ENCODE data around the gene FASTK.

FASTK gene

DNA sequence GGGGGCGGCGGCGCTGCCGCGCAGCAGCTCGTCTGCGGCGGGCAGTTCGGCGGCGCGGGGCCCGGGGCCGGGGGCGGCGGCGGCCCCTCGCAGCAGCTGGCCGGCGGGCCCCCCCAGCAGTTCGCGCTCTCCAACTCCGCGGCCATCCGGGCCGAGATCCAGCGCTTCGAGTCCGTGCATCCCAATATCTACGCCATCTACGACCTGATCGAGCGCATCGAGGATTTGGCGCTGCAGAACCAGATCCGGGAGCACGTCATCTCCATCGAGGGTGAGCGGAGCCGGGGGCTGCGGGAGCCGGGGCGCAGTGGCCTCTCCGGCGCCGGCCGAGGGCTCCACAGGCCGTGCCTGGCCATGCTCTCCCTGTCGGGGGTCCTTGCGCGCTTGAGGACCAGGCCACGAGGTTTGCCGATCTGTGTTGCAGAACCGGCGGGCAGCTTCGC lies 6.2 kb upstream of the FASTK start:
- DNase-seq = peak; percentile 63
- in situ Hi-C loops (cut with HindIII; ENCODE audit: low pct_ligation_motif_present, low pct_unique_long_range_greater_than_20kb, low sequenced_read_pairs) = loop anchor here (5.0 kb wide), 1 partner anchor 60 kb away; no protein-coding TSS in a partner anchor

DNA sequence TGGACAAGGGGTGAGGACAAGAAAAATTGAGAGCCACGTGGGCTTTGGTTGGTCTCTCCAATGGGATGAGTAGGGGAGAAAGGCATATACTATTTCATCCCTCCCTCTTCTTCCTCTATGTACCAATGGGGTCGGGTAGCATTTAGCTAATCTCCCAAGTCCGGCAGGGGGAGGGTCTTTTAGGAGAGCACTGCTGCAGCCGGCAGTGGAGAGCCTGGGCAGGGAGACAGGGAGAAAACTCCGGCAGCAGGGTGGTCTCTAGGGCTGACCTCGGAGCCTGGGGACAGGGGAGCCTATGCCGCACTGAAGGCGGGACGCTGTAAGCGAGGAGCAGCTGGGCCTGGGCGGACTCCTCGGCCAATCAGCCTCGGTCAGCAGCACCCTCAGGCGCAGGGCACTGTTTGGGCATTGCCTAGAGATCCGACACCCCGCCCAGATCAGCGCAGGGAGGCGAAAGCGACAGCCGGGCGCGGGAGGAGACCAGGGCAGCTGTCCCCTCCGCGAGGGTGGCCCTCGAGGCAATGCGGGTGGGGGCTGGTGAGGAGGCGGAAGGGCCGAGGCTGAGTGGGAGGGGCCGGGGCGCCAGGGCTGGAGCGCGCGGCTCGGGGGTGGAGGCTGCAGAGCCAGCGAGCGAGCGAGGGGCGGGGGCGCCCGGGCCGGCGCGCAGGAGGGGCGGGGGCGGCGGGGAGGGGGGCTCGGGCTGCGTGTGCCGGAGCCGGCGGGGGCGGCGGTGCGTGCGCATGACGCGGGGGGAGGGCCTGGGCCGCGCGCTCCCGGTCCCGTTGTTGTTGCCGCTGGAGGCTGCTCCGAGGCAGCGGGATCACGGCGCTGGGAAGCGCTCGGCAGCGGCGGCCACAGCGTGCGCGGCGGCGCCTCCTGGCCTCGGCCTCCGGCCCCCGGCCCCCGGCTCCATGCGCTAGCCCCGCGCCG lies 5.3 kb upstream of the FASTK start, which contains the start of gene AGAP3:
Gene AGAP3 (plus strand): TSS at position 785 of the 930 bp plus-strand sequence. CDS start 267 bp downstream, outside the sequence.
- DNase-seq = peak; percentile 85
- in situ Hi-C loops (cut with HindIII; ENCODE audit: low pct_ligation_motif_present, low pct_unique_long_range_greater_than_20kb, low sequenced_read_pairs) = loop anchor here (5.0 kb wide), 1 partner anchor 61 kb away; no protein-coding TSS in a partner anchor

GRCh38 chr7:151085329-151085690 lies 4.7 kb upstream of the FASTK start:
- in situ Hi-C loops (cut with HindIII; ENCODE audit: low pct_ligation_motif_present, low pct_unique_long_range_greater_than_20kb, low sequenced_read_pairs) = loop anchor here (5.0 kb wide), 1 partner anchor 62 kb away; no protein-coding TSS in a partner anchor
- DNase-seq = no peak

DNA sequence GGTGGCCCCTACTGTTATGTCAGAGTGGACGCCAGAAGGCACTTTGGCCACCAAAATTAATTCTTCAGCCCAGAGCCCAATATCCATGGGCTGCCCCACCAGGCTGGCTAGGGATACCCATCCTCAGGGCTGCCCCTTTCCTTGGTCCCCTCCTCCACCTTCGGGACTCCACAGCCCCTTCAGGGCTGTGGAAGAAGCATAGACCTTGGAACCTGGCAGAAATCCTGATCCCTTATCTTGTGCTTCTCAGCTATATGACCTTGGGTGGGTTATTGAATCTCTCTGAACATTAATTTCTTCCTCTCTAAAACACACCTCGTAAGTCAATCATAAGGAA lies 3.2 kb upstream of the FASTK start:
- DNase-seq = no peak
- in situ Hi-C loops (cut with HindIII; ENCODE audit: low pct_ligation_motif_present, low pct_unique_long_range_greater_than_20kb, low sequenced_read_pairs) = no loop called here

DNA sequence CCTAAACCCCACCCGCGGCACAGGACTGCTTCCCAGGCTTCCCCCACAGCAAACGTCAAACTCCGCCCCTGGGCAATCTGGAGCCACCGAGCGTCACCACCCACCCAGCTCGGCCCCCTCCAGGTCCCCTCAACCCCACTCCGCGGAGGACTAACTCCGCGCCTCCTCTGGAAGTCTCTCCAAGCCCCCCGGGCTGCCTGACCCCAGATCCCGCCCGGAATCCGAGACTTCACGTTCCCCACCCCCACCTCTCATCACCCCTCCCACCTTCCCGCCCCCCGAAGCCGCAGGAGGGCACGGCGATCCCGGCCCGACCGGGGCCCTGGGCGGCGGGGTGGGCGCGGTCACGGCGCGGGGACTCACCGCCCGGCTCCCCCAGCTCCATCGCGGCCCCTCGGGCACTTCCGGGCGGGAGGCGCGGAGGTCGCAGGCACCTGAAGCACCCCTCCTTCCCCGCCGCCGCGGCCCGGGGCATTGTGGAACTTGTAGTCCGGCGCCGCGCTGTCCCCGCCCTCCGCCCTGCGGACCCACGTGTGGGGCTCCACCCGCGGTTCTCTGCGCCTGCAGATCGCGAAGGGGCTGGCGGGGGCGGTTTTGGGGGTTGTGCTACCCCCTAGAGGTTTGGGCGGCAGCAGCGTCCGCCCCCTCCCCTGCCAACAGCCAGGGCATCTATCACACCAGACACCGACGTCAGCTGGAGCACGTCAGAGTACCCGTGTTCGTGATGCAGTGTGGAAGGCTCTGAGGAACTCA lies 2.6 kb upstream of the FASTK start, which contains the start of gene TMUB1:
Gene TMUB1 (minus strand): TSS at position 423 of the 753 bp plus-strand sequence. CDS start 930 bp downstream, outside the sequence.
- peak; percentile 71 for DNase-seq

DNA sequence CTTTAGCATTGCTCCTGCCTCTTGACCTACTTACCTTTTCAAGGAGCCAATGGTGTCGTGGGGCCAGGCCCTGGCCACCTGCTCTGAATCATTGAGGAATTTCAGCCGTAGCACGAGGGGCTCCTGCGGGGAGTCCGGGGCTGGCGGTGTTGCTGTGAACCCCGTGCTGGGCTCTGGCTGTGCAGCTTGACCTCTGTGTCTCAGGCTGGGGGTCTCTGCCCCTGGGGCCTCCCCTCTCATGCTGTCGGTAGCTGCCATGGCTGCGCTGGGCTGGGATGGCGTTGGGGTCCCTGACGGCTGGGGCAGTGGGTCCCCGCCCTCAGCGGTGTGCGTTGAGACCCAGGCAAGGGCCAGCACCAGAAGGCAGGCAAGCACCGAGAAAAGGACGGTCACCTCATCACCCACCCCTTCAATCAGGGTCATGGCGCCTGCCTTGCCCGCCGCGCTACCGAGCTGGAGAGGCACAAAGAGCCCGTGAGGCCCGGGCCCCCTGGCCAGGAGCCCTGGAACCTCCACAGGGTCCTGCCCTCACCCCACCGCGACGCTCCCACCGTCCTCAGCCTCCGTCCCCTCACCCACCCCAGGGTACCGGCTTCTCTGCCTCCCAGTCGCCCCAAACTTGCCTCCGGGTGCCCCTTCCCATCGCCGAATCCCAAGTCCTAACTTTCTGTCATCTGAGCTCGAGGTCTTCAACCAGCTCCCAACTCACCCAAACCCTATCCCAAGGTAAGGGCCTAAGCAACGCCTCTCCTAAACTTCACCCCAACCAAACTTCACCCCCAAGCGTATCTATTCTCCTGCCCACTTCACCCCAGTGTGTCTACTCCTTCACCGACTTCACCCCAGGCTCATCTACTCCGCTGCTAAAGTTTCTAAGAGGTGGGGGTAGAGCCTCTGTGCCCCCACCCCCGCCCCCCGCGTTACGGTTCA lies 1.8 kb upstream of the FASTK start:
- in situ Hi-C loops (cut with HindIII; ENCODE audit: low pct_ligation_motif_present, low pct_unique_long_range_greater_than_20kb, low sequenced_read_pairs) = no loop called here
- DNase-seq = no peak

More for the DNA sequence above, 2.6 kb upstream of the FASTK start, which contains the start of gene TMUB1:
- in situ Hi-C loops (cut with HindIII; ENCODE audit: low pct_ligation_motif_present, low pct_unique_long_range_greater_than_20kb, low sequenced_read_pairs) = no loop called here

DNA sequence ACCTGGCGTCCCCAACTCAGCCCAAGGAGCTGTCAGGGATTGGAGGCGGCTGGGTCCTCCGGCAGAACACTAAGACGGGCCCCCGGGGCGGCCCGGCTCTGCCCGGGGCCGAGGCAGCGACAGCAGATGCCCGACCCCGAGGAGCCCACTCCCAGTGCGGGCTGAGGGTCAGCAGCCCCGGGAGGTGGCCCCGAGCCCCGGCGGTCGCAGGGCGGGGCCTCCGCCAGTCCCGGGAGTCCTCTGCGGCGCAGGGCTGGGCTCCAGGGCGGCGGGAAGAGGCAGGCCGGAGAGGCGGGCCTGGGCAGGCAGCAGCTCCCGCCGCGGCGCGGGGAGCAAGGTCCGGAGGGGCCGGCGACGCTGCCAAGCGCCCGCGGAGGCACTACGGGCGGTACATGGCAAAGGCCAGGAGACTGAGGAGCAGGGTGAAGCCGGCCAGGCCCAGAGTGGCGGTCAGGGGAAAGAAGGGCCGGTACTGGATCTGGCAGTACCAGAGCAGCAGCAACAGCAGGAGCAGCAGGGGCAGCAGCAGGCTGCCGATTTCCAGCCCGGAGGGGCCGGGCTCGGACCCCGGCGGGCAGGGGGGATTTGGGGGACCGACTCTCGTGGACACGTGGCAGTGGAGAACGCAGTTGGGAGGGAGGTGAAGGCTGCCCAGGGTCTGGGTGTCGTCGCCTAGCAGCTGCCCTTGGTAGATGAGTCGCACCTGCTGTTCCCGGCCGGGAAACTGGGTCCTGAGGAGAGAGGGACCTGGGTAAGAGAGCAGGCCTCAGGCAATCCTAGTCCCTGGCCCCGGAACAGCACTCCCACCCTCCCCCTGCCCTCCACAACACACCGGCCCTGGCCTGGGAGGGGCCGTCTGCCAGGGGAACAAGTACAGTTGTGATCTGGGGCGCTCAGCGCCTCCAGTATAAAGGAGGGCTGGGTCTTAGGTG lies 827 bp upstream of the FASTK start:
- in situ Hi-C loops (cut with HindIII; ENCODE audit: low pct_ligation_motif_present, low pct_unique_long_range_greater_than_20kb, low sequenced_read_pairs) = no loop called here
- DNase-seq = no peak

DNA sequence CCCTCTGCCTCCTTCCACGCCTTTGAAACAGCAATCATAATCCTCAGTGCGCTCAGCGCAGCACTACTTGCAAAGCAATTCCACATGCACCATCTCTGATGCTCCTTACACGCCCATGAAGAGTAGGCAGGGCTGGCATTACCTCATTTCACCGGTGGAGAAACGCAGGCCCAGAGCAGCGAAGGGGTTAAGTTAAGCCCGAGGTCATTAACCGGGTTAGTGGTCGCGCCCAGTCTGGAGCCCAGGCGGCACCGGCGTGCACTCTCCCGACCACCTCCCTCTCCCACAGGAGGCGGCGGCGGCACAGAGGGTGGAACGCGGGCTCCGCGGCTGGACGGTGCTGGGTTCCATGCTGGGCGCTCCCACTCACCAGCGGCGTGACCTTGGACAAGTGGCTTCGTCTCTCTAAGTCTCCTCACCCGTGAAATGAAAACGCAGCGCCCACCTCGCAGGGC lies 515 bp downstream of the FASTK start:
- DNase-seq = peak; percentile 51
- in situ Hi-C loops (cut with HindIII; ENCODE audit: low pct_ligation_motif_present, low pct_unique_long_range_greater_than_20kb, low sequenced_read_pairs) = no loop called here

DNA sequence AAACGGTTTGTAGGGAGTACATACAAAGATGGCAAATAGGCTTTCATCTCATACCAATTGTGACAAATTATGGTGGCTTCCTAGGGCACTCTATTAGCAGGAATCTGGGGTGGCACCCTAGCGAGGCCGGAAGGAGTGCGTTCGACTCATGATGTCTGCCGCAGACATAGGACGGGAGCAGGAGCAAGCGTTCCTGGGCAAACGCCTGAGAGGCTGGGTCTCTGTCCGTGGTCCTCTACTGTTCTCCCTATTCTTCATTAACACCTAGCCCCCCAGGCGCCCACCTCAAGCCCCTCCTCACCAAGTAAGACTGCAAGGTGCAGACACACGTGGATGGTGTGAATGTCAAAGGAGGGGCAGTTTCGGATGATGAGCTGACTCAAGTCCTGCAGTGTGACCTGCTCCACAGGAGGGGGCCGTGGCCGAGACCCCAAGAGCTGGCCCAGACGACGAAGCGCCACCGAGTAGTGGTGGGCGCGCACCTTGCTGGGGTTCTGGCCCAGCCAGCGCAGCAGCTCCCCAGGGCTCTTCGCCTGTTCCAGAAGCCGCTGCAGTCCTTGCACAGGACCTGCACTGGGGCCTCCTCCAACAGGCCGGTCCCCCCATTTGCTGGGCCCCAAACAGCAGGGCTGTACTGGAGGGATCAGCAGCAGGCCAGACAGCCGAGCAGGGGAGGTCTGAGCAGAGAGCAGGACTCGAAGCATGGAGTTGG lies 1.3 kb downstream of the FASTK start:
- no peak for DNase-seq
- in situ Hi-C loops (cut with HindIII; ENCODE audit: low pct_ligation_motif_present, low pct_unique_long_range_greater_than_20kb, low sequenced_read_pairs) = no loop called here

DNA sequence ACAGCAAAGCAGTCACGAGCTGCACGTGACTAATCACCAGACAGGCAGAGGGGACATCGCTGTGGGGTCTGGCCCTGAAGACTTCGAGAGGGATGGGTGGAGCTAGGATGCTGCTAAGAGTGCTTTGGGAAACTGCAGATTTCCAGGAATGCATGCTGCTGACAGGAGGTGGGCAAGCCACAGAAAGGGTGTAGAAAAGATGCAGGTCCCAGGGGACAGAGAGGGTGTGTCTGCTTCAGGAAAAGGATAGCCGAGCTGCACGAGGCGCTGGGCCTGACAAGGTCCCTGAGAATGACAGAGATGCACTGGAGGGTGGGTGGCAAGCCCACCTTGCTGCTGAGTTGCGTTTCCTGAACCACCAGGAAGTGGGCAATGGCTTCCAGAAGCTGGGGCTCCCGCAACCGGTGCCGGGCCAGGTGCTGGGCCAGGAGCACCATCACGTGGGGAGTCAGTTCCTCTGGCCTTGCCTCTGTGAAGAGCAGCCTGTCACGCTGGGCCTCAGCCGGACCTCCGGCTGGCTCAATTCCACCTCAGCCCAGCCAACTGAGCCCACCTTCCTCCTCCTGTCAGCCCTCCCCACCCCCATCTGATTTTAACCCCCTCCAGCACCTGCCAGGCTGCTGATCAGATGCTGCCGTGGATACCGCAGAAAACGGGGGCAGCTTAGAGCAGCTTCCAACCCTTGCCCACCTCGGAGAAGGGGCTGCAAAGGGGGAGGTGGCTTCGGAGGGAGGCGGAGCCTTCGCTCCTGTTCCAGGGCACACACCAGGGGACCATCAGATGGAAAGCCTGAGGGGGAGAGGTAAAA lies 2.2 kb downstream of the FASTK start:
- DNase-seq = no peak
- in situ Hi-C loops (cut with HindIII; ENCODE audit: low pct_ligation_motif_present, low pct_unique_long_range_greater_than_20kb, low sequenced_read_pairs) = no loop called here

- in situ Hi-C loops (cut with HindIII; ENCODE audit: low pct_ligation_motif_present, low pct_unique_long_range_greater_than_20kb, low sequenced_read_pairs) = no loop called here
- DNase-seq = no peak
These were observed 2.8 kb downstream of the FASTK start for GRCh38 chr7:151077705-151078232.

- DNase-seq = peak; percentile 58
- in situ Hi-C loops (cut with HindIII; ENCODE audit: low pct_ligation_motif_present, low pct_unique_long_range_greater_than_20kb, low sequenced_read_pairs) = no loop called here
These were observed 3.5 kb downstream of the FASTK start for GRCh38 chr7:151076863-151077704.

DNA sequence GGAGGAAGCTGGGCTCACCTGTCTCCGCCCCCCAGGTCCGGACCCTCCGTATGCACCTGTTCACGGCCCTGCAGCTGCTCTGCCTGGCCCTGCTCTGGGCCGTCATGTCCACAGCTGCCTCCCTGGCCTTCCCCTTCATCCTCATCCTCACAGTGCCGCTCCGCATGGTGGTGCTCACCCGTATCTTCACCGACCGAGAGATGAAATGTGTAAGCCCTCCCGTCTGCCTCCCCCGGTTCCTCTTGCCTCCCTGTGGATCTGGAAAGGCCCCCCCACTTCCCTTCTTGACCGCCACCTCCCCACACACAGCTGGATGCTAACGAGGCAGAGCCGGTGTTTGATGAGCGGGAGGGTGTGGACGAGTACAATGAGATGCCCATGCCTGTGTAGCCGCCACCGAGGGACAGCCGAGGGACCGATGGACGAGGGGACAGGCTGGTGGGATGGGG lies 4.6 kb downstream of the FASTK start:
- no peak for DNase-seq
- in situ Hi-C loops (cut with HindIII; ENCODE audit: low pct_ligation_motif_present, low pct_unique_long_range_greater_than_20kb, low sequenced_read_pairs) = no loop called here

- in situ Hi-C loops (cut with HindIII; ENCODE audit: low pct_ligation_motif_present, low pct_unique_long_range_greater_than_20kb, low sequenced_read_pairs) = no loop called here
- DNase-seq = no peak
These were observed 5.0 kb downstream of the FASTK start for GRCh38 chr7:151075662-151075971.
